Activated CD8-positive, alpha-beta memory T cell treated with anti-CD3 and anti-CD28 coated beads, Interleukin-2, amount 50 U/mL, for 24 hours (primary cell): ENCODE measurements around the gene SEC14L6.

Source experiments
- DNase-seq: peaks from one replicate; pipeline ENCODE4 v3.0.0-alpha.2; 2020; ENCODE audit errors: extremely low read depth

Gene SEC14L6

DNA sequence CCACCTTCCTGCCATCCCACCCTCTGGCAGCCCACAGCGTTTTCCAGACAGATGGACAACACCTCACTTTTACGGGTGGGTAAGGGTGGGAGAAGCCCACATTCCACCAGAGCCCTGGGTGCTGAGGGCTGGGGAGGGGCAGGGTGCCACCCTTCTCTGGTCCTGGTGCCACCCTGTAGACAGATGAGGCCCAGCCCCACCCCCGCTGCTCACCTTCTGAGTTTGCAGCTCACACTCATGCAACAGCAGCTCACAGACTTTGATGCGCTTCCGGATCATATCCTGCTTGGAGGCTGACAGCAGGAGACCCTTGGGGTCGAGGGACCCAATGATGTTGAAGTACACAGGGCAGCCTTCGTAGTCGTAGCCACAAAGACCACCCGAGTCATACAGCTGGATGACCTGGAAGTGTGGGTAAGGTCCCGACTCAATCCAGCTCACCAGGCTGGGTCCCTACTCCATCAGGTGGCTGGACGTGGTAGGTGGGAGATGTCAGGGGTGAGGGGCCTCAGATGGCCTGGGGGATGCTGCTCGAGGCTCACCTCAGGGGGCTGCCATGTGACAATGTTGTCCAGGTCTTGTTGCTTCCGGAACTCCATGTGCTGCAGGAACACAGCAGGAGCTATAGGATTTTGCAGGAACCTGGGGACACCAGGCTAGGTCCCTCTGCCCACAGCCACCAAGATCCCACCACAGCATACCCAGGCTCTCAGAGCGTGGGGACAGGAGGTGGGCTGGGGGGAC is 51.3 kb downstream of the SEC14L6 start:
- DNase-seq: no peak

DNA sequence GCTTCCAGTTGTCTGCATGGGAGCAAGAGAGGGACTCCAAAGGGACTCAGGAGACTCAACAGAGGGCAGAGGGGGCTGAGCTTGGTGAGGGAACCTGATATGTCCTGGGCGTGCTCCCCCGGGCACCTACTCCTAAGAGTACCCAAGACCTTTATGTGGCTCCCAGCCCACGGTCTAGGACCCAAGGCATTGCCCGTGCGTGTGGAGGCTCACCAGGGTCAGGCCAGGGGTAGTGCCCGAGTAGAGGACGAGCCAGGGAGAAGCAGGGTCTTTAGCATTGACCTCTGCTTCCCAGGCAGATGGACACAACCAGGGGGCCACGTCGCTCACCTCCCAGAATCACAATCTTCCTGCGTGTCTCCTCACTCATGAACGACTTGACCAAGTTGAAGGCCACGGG is 54.4 kb downstream of the SEC14L6 start:
- DNase-seq: no peak

DNA sequence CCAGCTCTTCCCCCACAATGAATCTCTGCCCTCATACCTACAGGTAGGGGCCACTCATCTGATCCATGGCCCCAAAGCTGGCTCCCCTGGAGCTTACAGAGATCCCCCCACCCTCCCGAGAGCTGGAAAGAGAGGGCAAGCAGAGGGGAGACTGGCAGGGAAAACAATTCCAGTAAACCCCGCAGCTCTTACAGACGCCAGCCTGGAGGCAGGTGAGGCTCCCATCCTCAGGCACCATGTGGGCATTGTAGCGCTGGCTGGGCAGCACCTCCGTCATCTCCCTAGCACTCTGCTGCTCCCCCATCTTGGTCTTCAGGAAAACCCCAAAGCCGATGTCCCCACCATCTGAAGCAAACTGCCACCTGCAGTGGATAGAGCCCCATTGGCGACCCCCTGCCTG is 55.2 kb downstream of the SEC14L6 start:
- no peak for DNase-seq

DNA sequence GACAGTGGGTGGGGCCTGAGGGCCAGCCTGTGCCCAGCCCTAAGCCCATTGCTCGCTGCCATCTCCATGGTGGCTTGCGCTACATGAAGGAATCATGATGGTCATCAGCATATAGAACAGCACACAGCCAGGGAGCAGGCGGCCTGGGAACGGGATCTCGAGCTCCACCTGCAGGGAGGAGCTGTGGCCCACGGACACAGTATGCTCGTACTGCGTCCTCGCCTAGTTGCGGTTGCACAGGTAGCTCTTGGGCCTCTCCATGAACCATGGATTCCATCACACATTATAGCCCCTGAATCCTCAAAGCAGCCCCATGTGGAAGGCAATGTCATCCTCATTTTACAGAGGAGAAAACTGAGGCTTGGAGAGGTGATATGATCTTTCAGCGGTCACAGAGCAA is 56.1 kb downstream of the SEC14L6 start:
- DNase-seq: no peak

DNA sequence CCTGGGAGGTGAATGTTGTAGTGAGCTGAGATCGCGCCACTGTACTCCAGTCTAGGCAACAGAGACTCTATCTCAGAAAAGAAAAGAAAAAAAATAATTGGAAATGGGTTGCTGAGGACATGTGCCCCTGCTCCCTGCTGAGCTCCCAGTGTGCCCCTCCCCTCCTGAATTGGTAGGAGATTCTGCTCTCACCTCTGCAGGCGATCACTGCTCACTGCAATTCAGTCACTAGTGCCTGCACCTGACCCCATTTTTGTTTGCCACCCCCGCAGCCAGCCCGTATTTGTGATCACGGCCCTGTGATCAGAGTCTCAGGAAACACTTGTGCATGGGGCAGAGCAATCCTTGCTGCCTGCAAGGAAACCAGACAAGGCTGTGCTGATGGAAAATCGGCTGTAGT is 58.4 kb downstream of the SEC14L6 start:
- DNase-seq: no peak

DNA sequence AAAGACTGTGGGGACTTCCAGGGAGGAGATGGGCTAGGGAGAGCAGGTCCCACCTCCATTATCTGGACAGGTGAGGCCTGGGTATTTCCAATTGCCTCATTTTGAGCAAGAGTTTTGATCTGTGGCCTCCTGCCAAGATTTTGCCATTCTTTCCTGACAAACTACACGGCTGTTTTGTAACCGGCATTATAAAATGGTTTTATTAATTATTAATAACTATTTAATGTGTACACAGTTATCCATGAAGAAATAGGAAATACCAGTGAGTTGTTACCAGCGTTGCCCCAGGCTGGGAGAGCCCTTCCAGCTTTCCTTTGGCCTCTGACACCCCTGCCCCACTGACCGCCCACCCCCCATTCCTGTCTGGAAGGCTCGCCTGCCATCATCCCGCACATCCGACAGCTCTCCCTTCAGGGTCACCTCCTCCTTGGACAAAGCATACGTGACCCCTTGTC is 59.9 kb downstream of the SEC14L6 start:
- DNase-seq: no peak

DNA sequence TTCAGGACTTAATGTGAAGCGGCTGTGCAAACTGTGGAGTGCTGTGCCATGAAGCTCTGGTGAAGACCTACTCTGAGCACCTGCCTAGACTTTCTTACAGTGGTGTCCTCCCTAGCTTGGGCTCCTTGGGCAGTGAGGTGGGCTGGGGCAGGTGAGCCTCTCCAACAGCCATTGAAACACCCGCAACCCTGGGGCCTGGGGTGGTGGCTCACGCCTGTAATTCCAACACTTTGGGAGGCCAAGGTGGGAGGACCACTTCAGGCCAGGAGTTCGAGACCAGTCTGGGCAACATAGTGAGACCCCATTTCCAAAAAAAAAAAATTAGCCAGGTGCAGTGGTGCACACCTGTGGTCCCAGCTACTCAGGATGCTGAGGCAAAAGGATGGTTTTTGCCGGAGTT is 60.4 kb downstream of the SEC14L6 start:
- no peak for DNase-seq

DNA sequence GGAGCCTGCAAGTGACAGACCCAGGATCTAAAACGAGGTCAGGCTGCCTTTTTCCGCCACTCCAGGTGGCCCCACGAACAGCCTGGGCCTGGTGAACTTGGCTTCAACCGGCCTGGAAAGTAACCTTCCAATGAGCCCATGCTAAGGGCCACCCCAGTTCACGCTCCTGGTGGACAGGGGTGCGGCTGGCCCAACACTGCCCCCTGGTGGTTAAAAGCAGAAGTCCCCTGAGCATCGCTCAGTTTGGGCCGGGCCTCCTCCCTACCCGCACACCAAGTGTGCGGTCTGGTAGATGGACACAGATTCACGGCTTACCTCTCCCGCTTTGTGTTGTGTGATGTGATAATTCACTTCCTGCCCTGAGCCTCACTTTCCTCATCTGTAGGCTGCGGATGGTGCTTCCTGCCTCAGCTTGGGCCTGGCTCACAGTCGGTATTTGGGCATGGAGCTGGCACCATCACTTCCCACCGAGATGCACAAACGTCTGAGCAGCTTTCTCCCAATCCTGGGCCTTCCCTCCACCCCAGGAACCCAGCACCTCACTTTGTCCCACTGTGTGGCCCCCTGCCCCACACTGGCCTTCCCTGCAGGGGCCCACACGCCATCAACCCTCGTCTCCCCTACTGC is 61.1 kb downstream of the SEC14L6 start:
- DNase-seq: peak; percentile 44

DNA sequence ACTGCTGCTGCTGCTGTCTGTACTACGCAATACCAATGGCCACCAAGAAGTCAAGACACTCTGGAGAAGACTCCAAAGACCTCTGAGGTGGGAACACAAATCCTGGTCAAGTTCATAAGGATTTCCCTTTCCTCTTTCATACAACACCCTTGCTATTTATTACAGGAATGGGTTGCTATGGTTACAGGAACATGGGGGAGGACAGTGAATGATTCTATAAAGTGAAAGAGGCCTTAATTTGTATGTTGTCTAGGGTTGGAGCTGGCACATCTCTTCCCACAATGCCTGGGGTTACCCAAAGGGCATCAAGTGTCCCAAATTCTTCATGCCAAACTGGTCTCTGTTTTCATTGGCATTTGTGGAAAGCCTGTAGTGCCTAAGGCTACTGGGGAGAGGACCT is 63.4 kb downstream of the SEC14L6 start:
- no peak for DNase-seq

DNA sequence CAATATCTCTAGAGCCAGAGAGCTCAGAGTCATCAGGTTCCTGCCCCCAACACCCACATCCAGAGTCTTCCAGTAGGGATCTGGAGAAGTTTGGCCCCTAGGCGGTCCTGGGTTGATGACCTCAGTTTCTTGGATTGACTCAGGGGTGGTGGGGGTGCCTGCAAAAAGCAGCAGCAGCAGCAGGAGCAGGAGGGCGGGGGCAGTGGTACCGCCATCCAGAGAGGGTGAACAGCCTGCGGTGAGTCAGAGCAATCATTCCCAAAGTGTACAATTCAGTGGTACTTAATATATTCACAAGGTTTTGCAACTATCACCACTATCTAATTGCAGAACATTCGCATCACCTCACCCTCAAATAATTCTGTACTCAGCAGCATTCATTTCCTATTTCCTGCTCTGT is 64.8 kb downstream of the SEC14L6 start:
- no peak for DNase-seq

DNA sequence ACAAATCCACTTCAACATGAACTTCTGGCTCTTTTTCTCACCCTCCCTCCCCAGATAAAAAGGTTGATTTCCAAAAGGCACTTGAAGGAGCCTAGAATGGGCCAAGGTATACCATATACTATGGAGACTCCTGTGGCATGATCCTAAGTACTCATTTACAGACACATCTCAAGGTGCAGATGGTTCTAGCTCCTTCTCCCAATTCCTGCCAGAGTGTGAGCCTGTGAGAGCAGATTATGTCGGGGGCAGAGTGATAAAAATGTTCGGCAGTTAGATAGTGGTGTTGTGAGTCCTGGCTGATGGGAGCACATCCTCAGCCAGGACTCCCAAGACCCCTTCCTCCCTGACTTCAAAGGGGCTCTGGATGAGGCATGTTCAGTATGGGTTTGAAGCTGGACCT is 66.6 kb downstream of the SEC14L6 start:
- DNase-seq: no peak

DNA sequence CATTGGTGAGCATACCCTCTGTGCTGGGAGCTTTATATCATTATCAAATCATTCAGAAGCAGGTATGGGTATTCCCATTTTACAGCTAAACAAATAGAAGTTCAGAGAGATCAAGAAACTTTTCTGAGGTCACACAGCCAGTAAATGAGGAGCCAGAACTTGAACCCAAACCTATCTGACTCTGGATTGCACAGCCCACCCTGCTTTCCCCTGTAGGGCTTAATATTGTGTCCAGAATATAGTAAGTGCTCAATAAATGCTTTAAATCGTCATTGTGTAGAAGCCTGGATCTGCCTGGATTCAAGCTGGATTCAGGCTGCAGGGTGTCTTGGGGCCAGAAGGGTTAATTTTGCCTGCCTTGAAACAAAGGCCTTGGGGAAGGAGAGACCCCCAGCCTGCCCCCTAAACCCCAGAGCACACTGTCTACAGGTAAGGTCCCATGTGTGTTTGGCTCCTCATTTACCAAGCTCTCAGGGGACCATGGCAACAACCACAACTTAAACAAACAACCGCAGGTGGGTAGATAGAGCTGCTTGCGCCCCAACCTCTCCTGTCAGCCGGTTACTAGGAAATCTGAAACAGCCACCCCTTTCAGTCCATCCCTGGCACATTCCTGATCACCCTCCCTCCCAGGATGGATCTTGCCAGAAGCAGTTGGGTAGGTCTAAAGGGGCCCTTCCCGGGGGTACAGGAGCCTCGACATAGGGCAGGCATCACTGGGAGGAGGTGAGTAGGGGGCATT is 71.7 kb downstream of the SEC14L6 start:
- DNase-seq: no peak

DNA sequence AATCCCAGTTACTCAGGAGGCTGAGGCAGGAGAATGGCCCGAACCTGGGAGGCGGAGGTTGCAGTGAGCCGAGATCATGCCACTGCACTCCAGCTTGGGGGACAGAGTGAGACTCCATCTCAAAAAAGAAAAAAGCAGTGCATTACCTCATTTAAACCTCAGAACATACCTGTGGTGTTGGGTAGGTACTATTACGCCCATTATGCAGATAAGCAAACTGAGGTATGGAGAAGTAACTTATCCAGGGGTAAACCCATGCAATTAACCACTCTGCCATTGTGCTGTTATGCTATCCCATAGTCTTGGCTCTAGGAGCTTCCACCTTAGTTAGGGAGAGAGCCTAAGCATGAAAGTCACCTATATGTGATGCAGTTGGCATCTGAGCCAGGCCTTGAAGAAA is 72.4 kb downstream of the SEC14L6 start:
- no peak for DNase-seq

DNA sequence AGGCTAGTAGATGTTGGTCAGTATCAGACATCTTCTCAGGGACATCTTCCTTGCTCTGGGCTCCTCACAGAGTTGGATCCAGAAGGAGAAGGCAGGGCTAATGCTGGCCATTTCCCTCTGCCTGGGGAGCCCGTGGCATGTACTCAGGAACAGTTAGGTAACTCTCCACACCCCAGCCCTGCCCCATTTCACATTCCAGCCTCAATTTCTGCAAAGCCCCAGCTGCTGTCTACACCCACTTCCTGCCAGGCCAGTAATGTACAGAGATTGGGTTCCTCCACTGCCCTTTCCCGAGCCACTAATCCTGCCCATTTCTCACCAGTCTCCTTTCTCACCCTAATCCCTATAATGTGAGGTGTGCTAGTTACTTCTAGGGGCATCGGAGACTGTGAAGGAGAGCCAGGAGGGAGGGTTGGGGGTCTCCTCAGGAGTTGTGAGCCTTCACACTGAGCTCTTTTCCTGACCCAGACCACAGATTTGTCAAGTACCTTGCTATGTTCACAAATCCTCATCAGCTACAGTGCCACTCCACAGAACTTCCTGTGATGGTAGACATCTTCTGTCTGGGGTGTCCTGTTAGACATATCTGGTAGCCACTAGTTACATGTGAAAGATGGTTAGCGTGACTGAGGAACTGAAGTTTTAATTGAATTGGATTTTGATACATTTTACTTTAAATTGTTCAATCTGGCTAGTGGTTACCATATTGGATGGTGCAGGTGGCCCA is 73.4 kb downstream of the SEC14L6 start:
- no peak for DNase-seq
